ENCODE results near the gene MTFR1L. TPM values are rescaled to one million over a fixed set of nuclear protein-coding genes. Genes with fewer than 3 reads are reported as not detected.
"Not testable (repeated sequence)": the region's sequence is repeated elsewhere in the genome, so short reads cannot be mapped to it uniquely, and the experiment has no call there.

Gene MTFR1L
- total RNA-seq, 1 donor from 2014 or later, result 76.8 TPM

DNA sequence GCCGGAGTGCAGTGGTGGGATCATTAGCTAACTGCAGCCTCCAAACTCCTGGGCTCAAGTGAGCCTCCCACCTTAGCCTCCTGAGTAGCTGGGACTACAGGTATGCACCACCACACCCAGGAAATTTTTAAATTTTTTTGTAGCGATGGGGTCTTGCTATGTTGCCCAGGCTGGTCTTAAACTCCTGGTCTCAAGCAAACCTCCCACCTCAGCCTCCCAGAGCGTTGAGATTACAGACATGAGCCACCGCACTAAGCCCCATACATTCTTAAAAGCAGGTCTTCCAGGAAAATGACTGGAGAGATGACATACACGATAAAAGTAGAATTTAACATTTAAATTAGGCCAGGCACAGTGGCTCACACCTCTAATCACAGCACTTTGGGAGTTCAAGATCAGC lies 13.4 kb downstream of the MTFR1L start:
- H3K27me3 Mint-ChIP-seq (ENCODE audit: unreplicated experiment), result no peaks in the 10 kb centered on the region
- no peaks in the 10 kb centered on the region for H3K9me3 Mint-ChIP-seq (ENCODE audit: unreplicated experiment)
- peak; percentile 5 for DNase-seq (ENCODE audit: extremely low spot score, unreplicated experiment)
- H3K36me3 Mint-ChIP-seq (ENCODE audit: unreplicated experiment), result peaks cover 37% of the 10 kb centered on the region
- no peak for TF ChIP-seq CTCF (IDR thresholded peaks at IDR 0.05)
- H3K4me1 Mint-ChIP-seq (ENCODE audit: unreplicated experiment), result peaks cover 30% of the 10 kb centered on the region
- no peak overlapping the region for H3K4me3 Mint-ChIP-seq (ENCODE audit: unreplicated experiment)
- H3K27ac Mint-ChIP-seq (ENCODE audit: unreplicated experiment), result no peak overlapping the region

GRCh38 chr1:25834894-25835293 lies 15.1 kb downstream of the MTFR1L start:
- no peak for TF ChIP-seq CTCF (IDR thresholded peaks at IDR 0.05)
- H3K4me1 Mint-ChIP-seq (ENCODE audit: unreplicated experiment), result peaks cover 30% of the 10 kb centered on the region
- H3K9me3 Mint-ChIP-seq (ENCODE audit: unreplicated experiment), result no peaks in the 10 kb centered on the region
- DNase-seq (ENCODE audit: extremely low spot score, unreplicated experiment), result no peak
- no peaks in the 10 kb centered on the region for H3K27me3 Mint-ChIP-seq (ENCODE audit: unreplicated experiment)
- H3K27ac Mint-ChIP-seq (ENCODE audit: unreplicated experiment), result peak overlapping the region; percentile 24
- H3K4me3 Mint-ChIP-seq (ENCODE audit: unreplicated experiment), result no peak overlapping the region
- peaks cover 25% of the 10 kb centered on the region for H3K36me3 Mint-ChIP-seq (ENCODE audit: unreplicated experiment)

DNA sequence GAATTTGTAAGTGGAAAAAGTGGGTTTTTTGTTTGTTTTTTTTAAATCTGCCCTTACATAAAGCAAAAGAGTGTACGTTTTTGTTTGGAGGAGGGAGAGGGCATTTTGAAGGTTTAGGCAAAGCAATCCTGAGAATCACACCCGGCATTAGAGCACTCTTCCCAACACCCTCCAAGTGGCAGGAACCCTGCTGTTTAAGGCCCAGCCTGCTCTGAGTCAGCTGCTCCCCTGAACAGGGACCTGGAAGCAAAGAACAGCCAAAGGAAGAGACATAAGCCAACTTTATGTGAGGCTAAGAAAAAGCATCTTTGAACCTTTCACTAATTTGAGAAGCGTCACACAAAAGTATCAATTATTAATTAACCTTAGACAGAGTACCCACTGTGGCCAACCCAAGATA lies 16.9 kb downstream of the MTFR1L start:
- H3K4me3 Mint-ChIP-seq (ENCODE audit: unreplicated experiment), result no peak overlapping the region
- H3K27ac Mint-ChIP-seq (ENCODE audit: unreplicated experiment), result peak overlapping the region; percentile 78
- no peak for TF ChIP-seq CTCF (IDR thresholded peaks at IDR 0.05)
- peaks cover 30% of the 10 kb centered on the region for H3K4me1 Mint-ChIP-seq (ENCODE audit: unreplicated experiment)
- no peaks in the 10 kb centered on the region for H3K27me3 Mint-ChIP-seq (ENCODE audit: unreplicated experiment)
- DNase-seq (ENCODE audit: extremely low spot score, unreplicated experiment), result no peak
- no peaks in the 10 kb centered on the region for H3K9me3 Mint-ChIP-seq (ENCODE audit: unreplicated experiment)
- peaks cover 10% of the 10 kb centered on the region for H3K36me3 Mint-ChIP-seq (ENCODE audit: unreplicated experiment)

DNA sequence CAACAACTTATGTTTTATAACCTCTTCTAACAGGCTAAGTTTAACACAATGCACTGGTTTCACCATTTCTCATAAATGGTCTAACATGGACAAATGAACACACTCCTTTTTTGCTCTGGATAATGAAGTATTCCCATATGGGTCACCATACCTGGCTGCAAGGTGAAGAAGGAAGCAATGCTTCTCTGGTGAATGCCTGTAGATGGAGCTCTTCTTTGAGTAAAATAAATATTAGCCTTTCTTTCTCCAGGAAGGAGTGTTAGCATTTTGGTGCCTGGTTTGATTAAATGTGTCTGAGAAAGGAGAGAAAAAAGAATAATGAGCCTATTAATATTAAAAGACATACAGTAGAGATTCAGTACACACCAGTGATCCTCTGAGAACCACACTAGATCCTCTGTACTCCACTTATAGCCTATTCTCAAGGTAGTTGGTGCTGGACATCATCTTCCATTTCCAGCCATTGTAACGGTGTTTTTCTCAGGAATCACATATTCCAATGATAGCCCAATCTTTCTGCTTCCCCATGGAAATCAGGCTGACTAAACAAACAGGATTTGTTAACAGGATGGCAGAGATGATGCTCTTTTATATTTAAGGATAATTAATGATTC lies 17.6 kb downstream of the MTFR1L start:
- no peaks in the 10 kb centered on the region for H3K27me3 Mint-ChIP-seq (ENCODE audit: unreplicated experiment)
- TF ChIP-seq CTCF (IDR thresholded peaks at IDR 0.05), result peak; percentile 40
- no peaks in the 10 kb centered on the region for H3K9me3 Mint-ChIP-seq (ENCODE audit: unreplicated experiment)
- DNase-seq (ENCODE audit: extremely low spot score, unreplicated experiment), result no peak
- peaks cover 30% of the 10 kb centered on the region for H3K4me1 Mint-ChIP-seq (ENCODE audit: unreplicated experiment)
- peak overlapping the region; percentile 78 for H3K27ac Mint-ChIP-seq (ENCODE audit: unreplicated experiment)
- no peak overlapping the region for H3K4me3 Mint-ChIP-seq (ENCODE audit: unreplicated experiment)
- H3K36me3 Mint-ChIP-seq (ENCODE audit: unreplicated experiment), result peaks cover 5% of the 10 kb centered on the region

GRCh38 chr1:25839808-25840207 lies 20.1 kb downstream of the MTFR1L start:
- H3K4me1 Mint-ChIP-seq (ENCODE audit: unreplicated experiment), result peaks cover 27% of the 10 kb centered on the region
- not testable (repeated sequence) for H3K36me3 Mint-ChIP-seq (ENCODE audit: unreplicated experiment); DNase-seq (ENCODE audit: extremely low spot score, unreplicated experiment); H3K4me3 Mint-ChIP-seq (ENCODE audit: unreplicated experiment); H3K27me3 Mint-ChIP-seq (ENCODE audit: unreplicated experiment); H3K9me3 Mint-ChIP-seq (ENCODE audit: unreplicated experiment); H3K27ac Mint-ChIP-seq (ENCODE audit: unreplicated experiment)

DNA sequence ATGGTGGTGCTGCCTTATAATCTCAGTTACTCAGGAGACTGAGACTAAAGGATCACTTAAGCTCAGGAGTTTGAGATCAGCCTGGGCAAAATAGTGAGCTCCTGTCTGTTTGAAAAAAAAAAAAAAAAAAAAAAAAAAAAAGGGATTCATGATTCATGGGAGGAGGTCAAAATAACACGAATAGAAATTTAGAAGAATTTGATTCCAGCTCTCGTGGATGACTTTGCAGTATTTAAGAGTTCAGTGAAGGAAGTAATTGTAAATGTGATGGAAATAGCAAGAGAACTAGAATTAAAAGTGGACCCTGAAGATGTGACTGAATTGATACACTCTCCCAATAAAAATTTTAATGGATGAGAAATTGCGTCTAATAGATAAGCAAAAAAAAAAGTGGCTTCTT lies 23.7 kb downstream of the MTFR1L start:
- H3K4me3 Mint-ChIP-seq (ENCODE audit: unreplicated experiment), result no peak overlapping the region
- H3K27ac Mint-ChIP-seq (ENCODE audit: unreplicated experiment), result no peak overlapping the region
- no peak for TF ChIP-seq CTCF (IDR thresholded peaks at IDR 0.05)
- DNase-seq (ENCODE audit: extremely low spot score, unreplicated experiment), result no peak
- H3K27me3 Mint-ChIP-seq (ENCODE audit: unreplicated experiment), result no peaks in the 10 kb centered on the region
- H3K4me1 Mint-ChIP-seq (ENCODE audit: unreplicated experiment), result no peaks in the 10 kb centered on the region
- H3K36me3 Mint-ChIP-seq (ENCODE audit: unreplicated experiment), result no peaks in the 10 kb centered on the region
- H3K9me3 Mint-ChIP-seq (ENCODE audit: unreplicated experiment), result no peaks in the 10 kb centered on the region

Data from osteocyte (in vitro differentiated cells).